ENCODE measurements around the gene CCDC149. TPM values are rescaled to one million over a fixed set of nuclear protein-coding genes. Genes with fewer than 3 reads are reported as not detected.

The CCDC149 gene
- total and polyA plus RNA-seq, 2 of the 8 experiments (the other 6 are each of a cell fraction or from before 2014, with no cell fraction given), result 2.2 to 5.6 TPM

- Histone ChIP-seq H3K9ac (replicated peaks in 1 of 4; ENCODE audit: extremely low read depth in 1 of 4, low read depth in 3 of 4, low read length in 3 of 4) (no peak overlapping the region), H2BK5ac (ENCODE audit: low read depth, low read length) (no peak overlapping the region), H3K79me1 (ENCODE audit: low read depth, low read length) (no peaks in the 10 kb centered on the region), H3K23me2 (ENCODE audit: low read depth, low read length) (no peaks in the 10 kb centered on the region), H3K4me1 (replicated peaks in 1 of 4; ENCODE audit: control insufficient read depth in 3 of 4, insufficient read depth in 4 of 4, low read length in 3 of 4) (peaks cover 2 to 12% (median 6%) of the 10 kb centered on the region in 4 experiments; a peak in 4 of 7 replicates), H2AK5ac (ENCODE audit: low read depth, low read length) (no peak overlapping the region), H3K14ac (ENCODE audit: insufficient read length) (no peak overlapping the region), H2BK12ac (ENCODE audit: low read depth, low read length) (no peak overlapping the region), H4K8ac (ENCODE audit: extremely low read depth, insufficient read depth, low read length) (no peak overlapping the region), H2BK15ac (ENCODE audit: low read length) (no peak overlapping the region), H4K20me1 (replicated peaks in 1 of 2; ENCODE audit: control insufficient read depth in 1 of 2, insufficient read depth in 2 of 2, low read length in 2 of 2) (no peaks in the 10 kb centered on the region), H2AFZ (ENCODE audit: low read length) (no peak overlapping the region), H3K4me2 (ENCODE audit: insufficient read depth in 1 of 2, low read depth in 2 of 2, low read length in 2 of 2) (no peak overlapping the region), H4K5ac (ENCODE audit: insufficient read length, low read depth, low read length) (no peak overlapping the region), H3K56ac (replicated peaks; ENCODE audit: insufficient read length, low read depth, low read length) (no peak overlapping the region), H3K9me3 (ENCODE audit: insufficient read depth in 2 of 2, low read depth in 1 of 2, low read length in 1 of 2) (no peaks in the 10 kb centered on the region), H2BK20ac (ENCODE audit: low read length) (no peak overlapping the region), H3K4ac (replicated peaks; ENCODE audit: insufficient read length, low read depth, low read length) (no peak overlapping the region), H2BK120ac (replicated peaks; ENCODE audit: low read depth, low read length) (no peak overlapping the region), H3K18ac (ENCODE audit: extremely low read depth, low read length) (no peak overlapping the region), H3K27me3 (replicated peaks in 1 of 4; ENCODE audit: control insufficient read depth in 3 of 4, extremely low read depth in 1 of 4, insufficient read depth in 3 of 4, low read length in 3 of 4) (no peaks in the 10 kb centered on the region), H3K36me3 (ENCODE audit: control insufficient read depth in 2 of 4, insufficient read depth in 4 of 4, low read length in 3 of 4) (no peaks in the 10 kb centered on the region; a peak in 1 of 8 replicates), H3K79me2 (ENCODE audit: control insufficient read depth in 1 of 2, insufficient read depth in 2 of 2, low read length in 2 of 2) (no peaks in the 10 kb centered on the region), H3K4me3 (ENCODE audit: extremely low read depth in 1 of 4, insufficient read depth in 2 of 4, low read depth in 3 of 4, low read length in 4 of 4) (no peak overlapping the region), H3K23ac (ENCODE audit: insufficient read length) (no peak overlapping the region), H4K91ac (replicated peaks; ENCODE audit: insufficient read length, low read length) (no peak overlapping the region), H3K27ac (ENCODE audit: low read depth, low read length) (no peak overlapping the region)
- ChIA-PET CTCF (ENCODE audit: partially characterized antibody) (interaction anchor here (0.8 to 4.0 kb wide), 24 partner anchors 8 to 335 kb away, joined by 3 to 29 read pairs (median 3); partner anchors contain the start of gene SOD3), POLR2A (ENCODE audit: partially characterized antibody) (interaction anchor here (1.0 kb wide), 1 partner anchor 70 kb away, joined by 3 read pairs; no protein-coding TSS in a partner anchor)
- DNase-seq (ENCODE audit: low read depth in 1 of 2, low spot score in 2 of 2), result no peak
- TF ChIP-seq KDM1A (IDR thresholded peaks at IDR 0.05; ENCODE audit: borderline replicate concordance, low read length), result no peak
- no peak for TF ChIP-seq MAFK (IDR thresholded peaks at IDR 0.05; ENCODE audit: low read depth, low read length)
- TF ChIP-seq HDAC6 (IDR thresholded peaks at IDR 0.05; ENCODE audit: low read depth, low read length), result no peak
- TF ChIP-seq EGR1 (IDR thresholded peaks at IDR 0.05; ENCODE audit: borderline replicate concordance, low read depth, low read length), result no peak
- no peak for TF ChIP-seq GTF2F1 (IDR thresholded peaks at IDR 0.05; ENCODE audit: borderline replicate concordance, low read depth, low read length)
- no peak for TF ChIP-seq SUZ12 (IDR thresholded peaks at IDR 0.05; ENCODE audit: low read length)
- no peak for TF ChIP-seq BACH1 (IDR thresholded peaks at IDR 0.05; ENCODE audit: low read length)
- WGBS, 2 experiments (ENCODE audit: extremely low coverage in 1 of 2, insufficient coverage in 1 of 2, insufficient read length in 1 of 2, insufficient replicate concordance in 2 of 2, low coverage in 1 of 2, low lambda C conversion rate in 2 of 2, missing lambda C conversion rate in 1 of 2), result 90% methylated on average over 14 of the region's 14 CpGs; no CpG with 5 or more reads in 1 of the 2 experiments
- no peak for FAIRE-seq
These were observed 104.6 kb downstream of the CCDC149 start for GRCh38 chr4:24808261-24808660.
